ENCODE measurements around the gene CYLD. TPM values are rescaled to one million over a fixed set of nuclear protein-coding genes. Genes with fewer than 3 reads are reported as not detected.

The CYLD gene
- total RNA-seq, 2 donors from 2014 or later, result 16.5 to 27.5 TPM

- Histone ChIP-seq H3K36me3 (replicated peaks in 1 of 2; ENCODE audit: insufficient read depth in 1 of 2, low read depth in 2 of 2) (peaks cover 0 to 6% of the 10 kb centered on the region in 2 donors), H3K4me1 (no peaks in the 10 kb centered on the region), H3K27me3 (no peaks in the 10 kb centered on the region), H3K4me3 (no peak overlapping the region), H3K9me3 (no peaks in the 10 kb centered on the region), H3K27ac (no peak overlapping the region)
- intact Hi-C loops (cut with DNase I), result no loop called here
- DNase-seq (no peak), ATAC-seq (no peak)
- WGBS, 2 donors, result 85 to 88% methylated on average over 1 of the region's 1 CpG
- TF ChIP-seq CTCF (IDR thresholded peaks at IDR 0.05) (no peak), POLR2A (IDR thresholded peaks at IDR 0.05) (no peak)
These were observed 34.2 kb downstream of the CYLD start for GRCh38 chr16:50776037-50776436.

GRCh38 chr16:50778284-50779163, 36.6 kb downstream of the CYLD start:
- TF ChIP-seq CTCF (IDR thresholded peaks at IDR 0.05), result no peak
- no peak for TF ChIP-seq POLR2A (IDR thresholded peaks at IDR 0.05)
- Histone ChIP-seq H3K4me3 (no peak overlapping the region), H3K27ac (no peak overlapping the region), H3K36me3 (replicated peaks in 1 of 2; ENCODE audit: insufficient read depth in 1 of 2, low read depth in 2 of 2) (peaks cover 0 to 6% of the 10 kb centered on the region in 2 donors), H3K9me3 (no peaks in the 10 kb centered on the region), H3K27me3 (no peaks in the 10 kb centered on the region), H3K4me1 (no peaks in the 10 kb centered on the region)
- DNase-seq (no peak), ATAC-seq (no peak)
- 43 to 73% methylated on average over 1 of the region's 1 CpG for WGBS, 2 donors
- intact Hi-C loops (cut with DNase I), result no loop called here

GRCh38 chr16:50781043-50781442, 39.2 kb downstream of the CYLD start:
- no peak for TF ChIP-seq CTCF (IDR thresholded peaks at IDR 0.05)
- no peak for TF ChIP-seq POLR2A (IDR thresholded peaks at IDR 0.05)
- intact Hi-C loops (cut with DNase I), result no loop called here
- Histone ChIP-seq H3K9me3 (no peaks in the 10 kb centered on the region), H3K4me3 (no peak overlapping the region), H3K27me3 (no peaks in the 10 kb centered on the region), H3K36me3 (replicated peaks in 1 of 2; ENCODE audit: insufficient read depth in 1 of 2, low read depth in 2 of 2) (peaks cover 0 to 9% of the 10 kb centered on the region in 2 donors), H3K27ac (no peak overlapping the region), H3K4me1 (no peaks in the 10 kb centered on the region)
- WGBS, 2 donors, result 88 to 94% methylated on average over 7 of the region's 7 CpGs
- DNase-seq (no peak), ATAC-seq (no peak)

- DNase-seq (no peak), ATAC-seq (no peak)
- Histone ChIP-seq H3K36me3 (replicated peaks in 1 of 2; ENCODE audit: insufficient read depth in 1 of 2, low read depth in 2 of 2) (peaks cover 0 to 9% of the 10 kb centered on the region in 2 donors), H3K9me3 (no peaks in the 10 kb centered on the region), H3K27me3 (no peaks in the 10 kb centered on the region), H3K27ac (no peak overlapping the region), H3K4me3 (no peak overlapping the region), H3K4me1 (no peaks in the 10 kb centered on the region)
- TF ChIP-seq CTCF (IDR thresholded peaks at IDR 0.05) (no peak), POLR2A (IDR thresholded peaks at IDR 0.05) (no peak)
- 91 to 92% methylated on average over 3 of the region's 3 CpGs for WGBS, 2 donors
- intact Hi-C loops (cut with DNase I), result no loop called here
These were observed 39.6 kb downstream of the CYLD start for GRCh38 chr16:50781518-50781917.

- Histone ChIP-seq H3K9me3 (no peaks in the 10 kb centered on the region), H3K27me3 (no peaks in the 10 kb centered on the region), H3K4me1 (no peaks in the 10 kb centered on the region), H3K36me3 (replicated peaks in 1 of 2; ENCODE audit: insufficient read depth in 1 of 2, low read depth in 2 of 2) (peaks cover 0 to 7% of the 10 kb centered on the region in 2 donors), H3K27ac (no peak overlapping the region), H3K4me3 (no peak overlapping the region)
- TF ChIP-seq CTCF (IDR thresholded peaks at IDR 0.05), result no peak
- no peak for TF ChIP-seq POLR2A (IDR thresholded peaks at IDR 0.05)
- intact Hi-C loops (cut with DNase I), result loop anchor here (10.0 kb wide), 1 partner anchor 1385 kb away; no protein-coding TSS in a partner anchor
- DNase-seq, result no peak
- no peak for ATAC-seq
These were observed 47.9 kb downstream of the CYLD start for GRCh38 chr16:50789757-50790156.
